Ascending aorta (tissue), 2 donors: ENCODE data around the gene ST6GALNAC3. TPM values are rescaled to one million over a fixed set of nuclear protein-coding genes. Genes with fewer than 3 reads are reported as not detected.

Source experiments
- DNase-seq, 2 donors: peaks; one replicate each; pipeline ENCODE4 v3.0.0-alpha.2; 2019; ENCODE audit warnings: low spot score in 2 of 2
- H3K27ac ChIP-seq, 2 donors: fragments of 200-600 bp; sonication (generic); one replicate each; pipeline ENCODE4 v1.5.1; 2016 to 2017; ENCODE audit warnings: mild to moderate bottlenecking in 1 of 2
- H3K27me3 ChIP-seq: fragments of 200-600 bp; sonication (generic); one replicate; pipeline ENCODE4 v1.5.1; 2017
- H3K36me3 ChIP-seq, 2 donors: fragments of 200-600 bp; sonication (generic); one replicate each; pipeline ENCODE4 v1.5.1; 2016
- H3K4me1 ChIP-seq, 2 donors: fragments of 200-600 bp; sonication (generic); one replicate each; pipeline ENCODE4 v1.5.1; 2016 to 2017; ENCODE audit warnings: mild to moderate bottlenecking in 1 of 2
- H3K4me3 ChIP-seq, 2 donors: fragments of 200-600 bp; sonication (generic); one replicate each; pipeline ENCODE4 v1.5.1; 2016 to 2017; ENCODE audit warnings: mild to moderate bottlenecking in 1 of 2
- H3K9me3 ChIP-seq, 2 donors: fragments of 200-600 bp; sonication (generic); one replicate each; pipeline ENCODE4 v1.5.1; 2016
- CTCF ChIP-seq, 3 experiments: fragments of 200-600 bp in 2 of 3; fragments of 450-650 bp in 1 of 3; sonication (generic) in 2 of 3; IDR thresholded peaks; one replicate each; pipeline ENCODE4 v1.5.1; 2016 to 2019; ENCODE audit warnings: antibody characterized with exemption in 3 of 3, mild to moderate bottlenecking in 1 of 3, moderate library complexity in 1 of 3
- intact Hi-C: fragments of 100-400 bp; cut with DNase I; formaldehyde crosslinking; loops from one replicate; pipeline ENCODE4 v1.15.1; 2023
- total RNA-seq: library from RNA; depleted of rRNA; stranded (reverse); fragments of >200 nt; gene quantifications from one replicate; pipeline ENCODE4 v1.1.0, GENCODE V29; 2016

Gene ST6GALNAC3
- total RNA-seq, 1 donor from 2014 or later, result 34.5 TPM

GRCh38 chr1:76473591-76473990 is 399.0 kb downstream of the ST6GALNAC3 start:
- H3K27ac ChIP-seq, result no peak overlapping the region
- no peaks in the 10 kb centered on the region for H3K4me1 ChIP-seq
- no peak for DNase-seq
- no peaks in the 10 kb centered on the region for H3K36me3 ChIP-seq
- no peaks in the 10 kb centered on the region for H3K9me3 ChIP-seq
- intact Hi-C loops, result no loop called here
- TF ChIP-seq CTCF (IDR thresholded peaks at IDR 0.05), result no peak
- no peaks in the 10 kb centered on the region for H3K27me3 ChIP-seq
- no peak overlapping the region for H3K4me3 ChIP-seq

DNA sequence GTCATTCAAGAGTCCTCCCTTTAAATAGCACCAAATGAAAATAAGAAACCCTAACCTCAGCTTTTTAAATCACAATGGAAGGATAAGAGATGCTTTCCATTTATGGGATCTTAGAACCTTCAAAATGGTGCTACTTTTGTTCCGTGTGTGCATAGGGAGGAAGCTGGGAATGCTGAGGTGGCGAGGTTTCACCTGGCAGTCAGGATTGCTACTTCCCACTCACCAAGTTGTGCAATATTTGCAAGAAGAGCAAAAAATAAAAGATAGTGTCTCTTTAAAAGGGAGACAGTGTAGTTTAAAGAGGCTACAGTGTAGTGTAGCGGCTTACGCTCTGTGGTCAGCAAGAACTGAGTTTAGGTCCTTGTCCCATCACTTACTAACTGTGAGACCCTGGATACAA is 400.4 kb downstream of the ST6GALNAC3 start:
- no peaks in the 10 kb centered on the region for H3K4me1 ChIP-seq
- no peaks in the 10 kb centered on the region for H3K9me3 ChIP-seq
- intact Hi-C loops, result no loop called here
- no peak overlapping the region for H3K27ac ChIP-seq
- H3K4me3 ChIP-seq, result no peak overlapping the region
- no peaks in the 10 kb centered on the region for H3K36me3 ChIP-seq
- no peak for TF ChIP-seq CTCF (IDR thresholded peaks at IDR 0.05)
- H3K27me3 ChIP-seq, result no peaks in the 10 kb centered on the region
- DNase-seq, result no peak

- no peaks in the 10 kb centered on the region for H3K36me3 ChIP-seq
- no peak for TF ChIP-seq CTCF (IDR thresholded peaks at IDR 0.05)
- H3K27me3 ChIP-seq, result no peaks in the 10 kb centered on the region
- H3K4me3 ChIP-seq, result no peak overlapping the region
- no peak overlapping the region for H3K27ac ChIP-seq
- DNase-seq, result no peak
- no peaks in the 10 kb centered on the region for H3K4me1 ChIP-seq
- H3K9me3 ChIP-seq, result no peaks in the 10 kb centered on the region
- intact Hi-C loops, result no loop called here
Measured at GRCh38 chr1:76477156-76477555, 402.6 kb downstream of the ST6GALNAC3 start.

GRCh38 chr1:76480827-76481226 is 406.3 kb downstream of the ST6GALNAC3 start:
- no peaks in the 10 kb centered on the region for H3K4me1 ChIP-seq
- no peaks in the 10 kb centered on the region for H3K9me3 ChIP-seq
- intact Hi-C loops, result no loop called here
- no peak for TF ChIP-seq CTCF (IDR thresholded peaks at IDR 0.05)
- H3K4me3 ChIP-seq, result no peak overlapping the region
- no peak overlapping the region for H3K27ac ChIP-seq
- no peaks in the 10 kb centered on the region for H3K36me3 ChIP-seq
- no peak for DNase-seq
- no peaks in the 10 kb centered on the region for H3K27me3 ChIP-seq

- intact Hi-C loops, result no loop called here
- H3K27me3 ChIP-seq, result no peaks in the 10 kb centered on the region
- no peak for TF ChIP-seq CTCF (IDR thresholded peaks at IDR 0.05)
- H3K36me3 ChIP-seq, result no peaks in the 10 kb centered on the region
- H3K9me3 ChIP-seq, result no peaks in the 10 kb centered on the region
- no peak overlapping the region for H3K4me3 ChIP-seq
- no peak overlapping the region for H3K27ac ChIP-seq
- DNase-seq, result no peak
- no peaks in the 10 kb centered on the region for H3K4me1 ChIP-seq
Measured at GRCh38 chr1:76481672-76482071, 407.1 kb downstream of the ST6GALNAC3 start.

GRCh38 chr1:76482272-76482671 is 407.7 kb downstream of the ST6GALNAC3 start:
- Histone ChIP-seq H3K4me3 (no peak overlapping the region), H3K4me1 (no peaks in the 10 kb centered on the region), H3K9me3 (no peaks in the 10 kb centered on the region), H3K27ac (no peak overlapping the region), H3K36me3 (no peaks in the 10 kb centered on the region), H3K27me3 (no peaks in the 10 kb centered on the region)
- TF ChIP-seq CTCF (IDR thresholded peaks at IDR 0.05), result no peak
- DNase-seq, result no peak
- intact Hi-C loops, result no loop called here
